ENCODE measurements around the gene ADCYAP1R1.

The ADCYAP1R1 gene

DNA sequence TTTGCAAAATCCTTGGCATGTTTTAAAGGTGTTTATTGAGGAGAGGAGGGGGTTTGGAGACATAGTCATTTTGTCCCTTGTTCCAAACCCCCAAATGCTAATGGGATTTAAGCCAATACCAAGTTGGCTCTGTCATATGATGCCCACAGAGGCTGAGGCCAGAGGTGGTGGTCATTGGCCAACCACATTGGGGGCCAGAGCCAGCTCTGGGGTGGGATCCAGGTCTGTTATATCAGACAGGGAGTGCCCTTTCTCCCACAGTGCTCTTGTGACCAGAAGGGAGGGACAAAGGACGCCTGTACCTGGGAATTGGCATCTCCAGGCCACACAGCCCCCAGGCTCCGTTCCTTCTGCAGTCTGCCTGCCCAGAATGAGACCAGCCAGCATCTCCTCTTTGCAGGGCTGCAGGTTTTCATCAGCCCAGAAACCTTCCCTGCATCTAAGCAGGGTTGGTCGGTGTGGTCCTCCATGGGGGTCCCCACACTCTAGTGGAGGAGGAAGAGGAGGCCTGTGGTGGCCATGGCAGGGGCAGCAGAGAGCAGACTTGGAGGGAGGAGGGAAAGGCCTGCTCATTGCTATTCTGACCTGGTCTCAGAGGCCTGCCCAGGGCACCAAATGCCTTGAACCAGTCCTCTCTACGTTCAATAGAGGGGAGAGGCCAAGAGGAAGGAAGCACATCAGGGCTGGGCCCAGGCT lies 17.9 kb downstream of the ADCYAP1R1 start:
- Mint-ChIP-seq H3K36me3 (ENCODE audit: low read depth) (no peaks in the 10 kb centered on the region), H3K27ac (no peak overlapping the region), H3K4me1 (ENCODE audit: low read depth) (no peaks in the 10 kb centered on the region), H3K9me3 (no peaks in the 10 kb centered on the region), H3K4me3 (no peak overlapping the region), H3K27me3 (no peaks in the 10 kb centered on the region)

DNA sequence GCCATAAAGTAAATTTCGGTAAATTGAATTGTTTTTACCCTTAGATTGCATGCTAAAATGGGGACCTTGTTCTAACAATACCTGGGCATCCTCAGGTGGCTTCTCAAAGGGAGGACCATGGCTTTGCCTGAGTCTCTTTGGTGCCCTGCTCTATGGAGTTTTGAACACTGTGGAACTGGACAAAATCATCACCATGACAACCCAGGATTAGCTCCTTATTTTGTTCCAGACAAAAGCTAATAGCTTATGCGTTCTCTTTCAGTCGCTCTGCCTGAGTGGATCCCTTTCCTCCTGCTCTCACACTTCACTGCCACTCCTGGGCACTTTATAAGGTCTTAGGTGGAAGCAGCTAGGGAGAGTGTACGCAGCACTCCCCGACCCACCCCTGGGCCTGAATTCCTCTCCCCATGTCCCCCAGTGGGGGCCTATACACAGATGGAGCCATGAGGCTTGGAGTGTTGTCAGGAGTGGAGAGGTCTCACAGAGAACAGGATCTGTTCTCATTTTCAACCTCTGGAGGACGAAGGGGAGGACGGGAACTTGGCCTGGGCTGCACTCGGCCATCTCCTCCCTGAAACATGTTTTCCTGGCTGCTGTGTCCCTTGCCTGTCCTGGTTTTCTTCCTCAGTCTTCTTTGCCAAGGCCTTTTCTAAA lies 19.0 kb downstream of the ADCYAP1R1 start:
- Mint-ChIP-seq H3K36me3 (ENCODE audit: low read depth) (no peaks in the 10 kb centered on the region), H3K9me3 (no peaks in the 10 kb centered on the region), H3K4me1 (ENCODE audit: low read depth) (no peaks in the 10 kb centered on the region), H3K4me3 (no peak overlapping the region), H3K27me3 (no peaks in the 10 kb centered on the region), H3K27ac (no peak overlapping the region)

DNA sequence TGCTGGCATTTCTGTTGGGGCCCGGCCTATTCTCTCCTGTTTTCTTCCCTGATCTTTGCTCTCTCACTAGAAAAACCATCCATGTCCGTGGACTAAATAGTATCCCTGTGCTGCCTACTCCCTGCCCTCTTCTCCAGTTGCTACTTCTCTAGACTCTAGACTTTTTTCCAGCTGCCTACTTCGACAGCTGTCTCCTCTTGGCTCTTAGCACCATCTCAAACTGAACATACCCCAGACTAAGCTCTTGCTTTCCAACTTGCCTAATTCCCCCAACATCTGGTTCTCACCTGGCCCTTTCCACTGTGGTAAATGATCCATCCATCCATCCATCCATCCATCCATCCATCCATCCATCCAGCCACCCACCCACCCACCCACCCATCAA lies 19.5 kb downstream of the ADCYAP1R1 start:
- Mint-ChIP-seq H3K4me3 (no peak overlapping the region), H3K27ac (no peak overlapping the region), H3K4me1 (ENCODE audit: low read depth) (no peaks in the 10 kb centered on the region), H3K36me3 (ENCODE audit: low read depth) (no peaks in the 10 kb centered on the region), H3K9me3 (no peaks in the 10 kb centered on the region), H3K27me3 (no peaks in the 10 kb centered on the region)

DNA sequence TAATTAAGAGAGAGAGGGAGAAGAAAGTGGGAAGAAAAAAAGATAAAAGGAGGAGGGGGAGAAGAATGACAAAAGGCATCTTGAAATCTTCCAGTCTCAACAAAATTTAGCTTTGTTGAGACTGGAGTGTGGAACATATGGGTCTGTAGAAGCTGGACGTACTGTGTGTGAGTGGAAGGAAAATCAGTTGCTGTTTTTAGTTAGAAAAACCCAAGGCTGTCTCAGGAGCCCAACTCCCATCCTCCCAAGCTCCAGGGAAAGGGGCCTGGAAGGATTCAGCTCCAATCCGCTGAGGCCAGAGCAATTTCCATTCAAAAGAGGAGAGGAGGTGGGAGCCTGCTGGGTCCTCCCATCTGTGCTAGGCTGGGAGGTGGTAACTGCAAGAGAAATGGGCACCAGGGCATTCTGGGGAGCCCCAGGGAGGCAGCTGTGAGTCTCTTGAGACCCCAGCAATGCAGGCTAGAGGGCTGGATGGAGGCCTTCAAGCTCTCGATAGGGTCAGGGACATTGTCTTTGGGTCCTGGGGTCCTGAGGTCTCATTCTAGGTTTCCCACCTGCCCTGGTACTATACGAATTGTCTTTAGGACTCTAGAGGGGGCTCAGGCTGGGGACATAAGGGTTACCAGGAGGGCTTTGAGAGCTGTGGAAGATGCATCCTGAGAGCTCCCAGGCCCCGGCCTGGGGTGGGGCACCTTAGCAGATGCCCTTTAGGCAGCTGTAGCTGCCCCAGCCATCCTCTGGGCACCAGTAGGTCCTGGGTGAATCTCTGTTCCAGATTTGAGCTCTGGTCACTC lies 21.4 kb downstream of the ADCYAP1R1 start:
- Mint-ChIP-seq H3K4me1 (ENCODE audit: low read depth) (no peaks in the 10 kb centered on the region), H3K9me3 (no peaks in the 10 kb centered on the region), H3K27ac (no peak overlapping the region), H3K27me3 (no peaks in the 10 kb centered on the region), H3K4me3 (no peak overlapping the region), H3K36me3 (ENCODE audit: low read depth) (no peaks in the 10 kb centered on the region)

DNA sequence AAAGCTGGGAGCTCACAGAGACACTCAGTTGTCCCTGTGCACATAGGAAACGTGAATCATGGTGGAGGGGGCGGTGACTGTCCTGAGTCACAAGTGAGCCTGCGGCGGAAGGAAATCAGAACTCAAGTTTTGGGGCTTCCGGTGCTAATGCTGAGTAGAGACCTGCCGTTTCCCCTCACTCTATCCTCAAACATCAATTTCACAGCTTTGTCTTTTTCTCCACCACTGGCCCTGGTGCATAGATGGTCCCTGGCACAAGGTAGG lies 21.9 kb downstream of the ADCYAP1R1 start:
- no peaks in the 10 kb centered on the region for H3K4me1 Mint-ChIP-seq (ENCODE audit: low read depth)
- no peaks in the 10 kb centered on the region for H3K36me3 Mint-ChIP-seq (ENCODE audit: low read depth)

DNA sequence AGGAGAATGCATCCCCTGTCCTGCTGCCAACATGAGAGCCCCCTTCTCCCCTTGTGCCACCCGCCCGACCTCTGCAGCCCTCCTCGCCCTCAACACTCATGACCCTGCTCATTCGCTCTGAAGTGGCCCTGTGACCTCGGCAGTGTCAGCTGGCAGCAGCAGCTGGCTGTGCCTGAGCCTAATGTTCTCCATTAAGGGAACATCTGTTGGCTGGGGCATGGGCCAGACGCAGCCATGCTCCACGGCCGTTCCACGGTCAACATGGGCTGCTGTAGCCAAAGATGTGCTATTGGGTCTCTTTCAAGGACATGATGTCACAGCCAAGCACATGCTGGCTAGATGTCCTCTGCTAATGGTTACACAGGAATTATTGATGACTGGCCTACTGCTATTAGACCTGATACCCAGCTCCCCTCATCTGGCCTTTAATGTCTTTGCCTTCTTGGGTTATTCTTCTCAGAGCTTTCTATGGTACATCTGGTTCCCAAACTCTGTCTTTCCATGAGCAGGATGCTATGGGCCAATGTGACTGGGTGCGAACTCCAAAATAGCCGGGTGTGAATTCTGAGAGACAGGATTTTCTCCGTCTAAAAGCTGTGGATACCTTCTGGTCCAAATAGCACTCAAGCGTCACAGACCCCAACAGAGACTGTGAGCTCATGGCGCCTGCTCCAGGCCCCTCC lies 22.4 kb downstream of the ADCYAP1R1 start:
- H3K4me1 Mint-ChIP-seq (ENCODE audit: low read depth) = no peaks in the 10 kb centered on the region
- no peak overlapping the region for H3K27ac Mint-ChIP-seq
- no peak overlapping the region for H3K4me3 Mint-ChIP-seq
- H3K27me3 Mint-ChIP-seq = peaks cover under 1% of the 10 kb centered on the region
- H3K36me3 Mint-ChIP-seq (ENCODE audit: low read depth) = no peaks in the 10 kb centered on the region
- no peaks in the 10 kb centered on the region for H3K9me3 Mint-ChIP-seq

More for the DNA sequence above, 21.9 kb downstream of the ADCYAP1R1 start:
- no peak overlapping the region for H3K4me3 Mint-ChIP-seq
- H3K27me3 Mint-ChIP-seq = no peaks in the 10 kb centered on the region
- no peak overlapping the region for H3K27ac Mint-ChIP-seq
- H3K9me3 Mint-ChIP-seq = no peaks in the 10 kb centered on the region

DNA sequence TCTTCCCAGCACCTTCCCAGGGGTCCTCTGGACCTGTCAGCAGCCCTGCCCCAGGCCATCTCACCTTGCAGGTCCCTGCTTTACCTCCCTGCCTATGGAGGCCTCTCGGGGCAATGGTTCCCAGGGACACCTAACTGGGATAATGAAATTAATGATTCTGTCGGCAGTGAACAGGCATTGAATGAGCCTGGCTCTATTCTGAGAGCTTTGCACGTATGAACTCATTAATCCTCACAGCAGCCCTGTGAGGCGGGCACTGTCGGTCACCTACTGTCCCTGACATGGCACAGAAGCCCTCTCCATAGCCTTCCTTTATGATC lies 22.9 kb downstream of the ADCYAP1R1 start:
- H3K27me3 Mint-ChIP-seq = peaks cover 5% of the 10 kb centered on the region
- H3K36me3 Mint-ChIP-seq (ENCODE audit: low read depth) = no peaks in the 10 kb centered on the region
- H3K9me3 Mint-ChIP-seq = no peaks in the 10 kb centered on the region

DNA sequence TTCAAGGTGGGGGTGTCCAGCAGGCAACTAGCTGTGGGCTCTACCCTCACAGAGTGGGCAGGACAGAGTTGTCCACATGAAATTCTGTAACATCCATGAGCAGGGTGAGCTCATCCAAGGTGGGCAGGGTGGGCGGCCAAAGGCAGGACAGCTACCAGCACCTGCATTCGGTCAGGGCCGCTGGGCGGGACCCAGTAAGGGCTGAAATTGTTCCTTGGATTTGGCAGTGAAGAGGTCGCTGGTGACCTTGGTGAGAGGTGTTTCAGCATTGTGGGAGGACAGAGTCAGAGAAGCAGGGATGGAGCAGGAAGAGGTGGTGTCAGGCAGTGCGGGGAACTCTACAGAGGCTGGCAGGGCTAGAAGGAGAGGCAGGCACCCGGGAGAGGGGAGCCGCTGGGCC lies 23.9 kb downstream of the ADCYAP1R1 start:
- no peaks in the 10 kb centered on the region for H3K36me3 Mint-ChIP-seq (ENCODE audit: low read depth)
- peaks cover 10% of the 10 kb centered on the region for H3K27me3 Mint-ChIP-seq
- H3K9me3 Mint-ChIP-seq = no peaks in the 10 kb centered on the region
- no peaks in the 10 kb centered on the region for H3K4me1 Mint-ChIP-seq (ENCODE audit: low read depth)
- H3K27ac Mint-ChIP-seq = no peak overlapping the region
- H3K4me3 Mint-ChIP-seq = no peak overlapping the region

More for the DNA sequence above, 22.9 kb downstream of the ADCYAP1R1 start:
- Mint-ChIP-seq H3K4me1 (ENCODE audit: low read depth) (no peaks in the 10 kb centered on the region), H3K27ac (no peak overlapping the region), H3K4me3 (no peak overlapping the region)

DNA sequence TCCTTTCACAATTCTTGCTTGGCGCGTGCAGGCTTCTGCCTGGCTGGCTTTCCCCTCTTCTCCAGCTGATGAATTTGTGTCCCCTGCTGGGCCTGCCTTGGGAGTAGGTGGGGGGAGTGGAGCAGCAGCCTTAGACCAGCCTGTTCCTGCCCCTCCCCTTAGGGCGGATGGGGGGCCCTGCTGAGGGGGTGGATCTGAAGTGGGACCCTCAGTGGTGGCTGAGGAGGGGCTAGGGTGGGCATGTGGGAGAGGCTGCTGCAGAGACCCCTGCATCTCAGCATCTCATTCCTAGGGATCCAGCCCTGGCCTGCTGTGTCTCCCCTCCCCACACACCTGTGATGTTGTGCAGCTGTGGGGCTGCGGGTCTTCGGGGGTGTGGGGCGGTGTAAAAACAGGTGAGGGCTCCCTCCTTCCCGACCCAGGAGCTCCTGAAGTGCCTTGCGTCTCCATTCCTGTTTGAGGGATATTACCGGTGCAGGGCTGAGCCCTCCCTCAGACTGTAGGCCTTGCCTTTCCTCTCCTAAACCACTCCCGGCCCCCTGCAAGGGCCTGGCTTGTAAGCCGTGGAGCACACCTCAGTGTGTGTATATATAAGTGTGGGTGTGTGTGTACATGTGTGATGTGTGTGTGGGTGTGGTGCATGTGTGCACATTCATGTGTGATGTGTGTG lies 24.7 kb downstream of the ADCYAP1R1 start:
- H3K27me3 Mint-ChIP-seq = peaks cover 17% of the 10 kb centered on the region
- no peak overlapping the region for H3K4me3 Mint-ChIP-seq
- H3K4me1 Mint-ChIP-seq (ENCODE audit: low read depth) = no peaks in the 10 kb centered on the region
- H3K36me3 Mint-ChIP-seq (ENCODE audit: low read depth) = no peaks in the 10 kb centered on the region
- H3K9me3 Mint-ChIP-seq = no peaks in the 10 kb centered on the region
- no peak overlapping the region for H3K27ac Mint-ChIP-seq

DNA sequence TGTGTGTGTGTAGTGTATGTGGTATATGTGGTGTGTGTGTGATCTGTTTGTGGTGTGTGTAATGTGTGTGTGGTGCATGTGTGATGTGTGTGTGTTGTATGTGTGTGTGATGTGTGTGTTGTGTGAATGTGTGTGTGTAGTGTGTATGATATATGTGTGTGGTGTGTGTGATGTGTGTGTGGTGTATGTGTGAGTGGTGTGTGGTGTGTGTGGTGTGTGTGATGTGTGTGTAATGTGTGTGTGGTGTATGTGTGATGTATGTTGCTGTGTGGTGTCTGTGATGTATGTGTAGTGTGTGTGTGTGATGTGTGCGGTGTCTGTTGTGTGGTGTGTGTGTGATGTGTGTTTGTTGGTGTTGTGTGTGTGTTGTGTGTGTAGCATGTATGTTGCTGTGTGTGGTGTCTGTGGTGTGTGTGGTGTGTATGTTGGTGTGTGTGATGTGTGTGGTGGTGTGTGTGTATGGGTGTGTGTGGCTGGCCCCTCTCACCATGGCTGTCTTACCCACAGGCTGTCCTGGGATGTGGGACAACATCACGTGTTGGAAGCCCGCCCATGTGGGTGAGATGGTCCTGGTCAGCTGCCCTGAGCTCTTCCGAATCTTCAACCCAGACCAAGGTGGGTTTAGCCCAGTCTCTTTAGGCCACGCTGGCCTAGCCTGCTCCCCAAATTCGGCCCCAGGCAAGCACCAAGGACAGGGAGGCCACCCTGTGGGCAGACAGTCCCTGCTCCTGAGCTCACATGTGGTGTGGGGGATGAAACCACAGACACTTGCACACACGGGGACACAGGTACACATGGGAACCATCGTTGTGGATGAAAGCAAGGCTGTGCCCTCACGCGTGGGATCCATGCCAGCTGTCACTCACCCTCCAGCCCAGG lies 25.6 kb downstream of the ADCYAP1R1 start:
- Mint-ChIP-seq H3K4me1 (ENCODE audit: low read depth) (no peaks in the 10 kb centered on the region), H3K9me3 (no peaks in the 10 kb centered on the region), H3K36me3 (ENCODE audit: low read depth) (no peaks in the 10 kb centered on the region), H3K4me3 (no peak overlapping the region), H3K27me3 (peaks cover 25% of the 10 kb centered on the region), H3K27ac (no peak overlapping the region)

DNA sequence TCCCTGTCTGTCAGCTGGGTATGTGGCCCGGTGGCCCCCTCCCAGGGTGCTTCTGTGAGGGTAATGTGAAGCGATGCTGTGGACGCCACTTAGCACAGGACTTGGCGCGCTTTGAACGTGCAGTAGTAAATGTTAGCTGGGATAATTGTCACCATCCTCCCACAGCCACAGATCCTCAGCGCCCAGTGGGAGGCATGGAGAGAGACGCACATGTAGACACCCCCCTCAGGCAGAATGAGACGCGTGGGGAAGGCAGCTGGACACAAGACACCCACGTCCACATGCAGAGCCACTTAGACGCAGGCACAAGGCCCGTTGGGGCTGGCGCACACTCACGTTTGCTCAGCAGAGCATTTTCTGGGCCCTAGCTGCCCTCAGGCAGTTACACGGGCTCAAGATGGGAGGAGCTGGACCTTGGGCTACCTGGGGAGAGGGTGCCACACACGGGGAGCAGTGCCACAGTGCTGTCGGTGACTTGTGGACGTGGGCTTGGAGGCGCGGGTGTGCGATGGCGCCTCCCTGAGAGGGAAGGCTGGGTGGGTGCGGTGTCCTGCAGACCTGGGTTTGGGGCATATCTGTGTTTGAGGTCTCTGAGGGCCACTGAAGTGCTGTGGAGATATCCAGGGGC lies 26.4 kb downstream of the ADCYAP1R1 start:
- H3K36me3 Mint-ChIP-seq (ENCODE audit: low read depth) = no peaks in the 10 kb centered on the region
- peaks cover 29% of the 10 kb centered on the region for H3K27me3 Mint-ChIP-seq
- no peak overlapping the region for H3K27ac Mint-ChIP-seq
- no peak overlapping the region for H3K4me3 Mint-ChIP-seq
- no peaks in the 10 kb centered on the region for H3K4me1 Mint-ChIP-seq (ENCODE audit: low read depth)
- H3K9me3 Mint-ChIP-seq = no peaks in the 10 kb centered on the region

DNA sequence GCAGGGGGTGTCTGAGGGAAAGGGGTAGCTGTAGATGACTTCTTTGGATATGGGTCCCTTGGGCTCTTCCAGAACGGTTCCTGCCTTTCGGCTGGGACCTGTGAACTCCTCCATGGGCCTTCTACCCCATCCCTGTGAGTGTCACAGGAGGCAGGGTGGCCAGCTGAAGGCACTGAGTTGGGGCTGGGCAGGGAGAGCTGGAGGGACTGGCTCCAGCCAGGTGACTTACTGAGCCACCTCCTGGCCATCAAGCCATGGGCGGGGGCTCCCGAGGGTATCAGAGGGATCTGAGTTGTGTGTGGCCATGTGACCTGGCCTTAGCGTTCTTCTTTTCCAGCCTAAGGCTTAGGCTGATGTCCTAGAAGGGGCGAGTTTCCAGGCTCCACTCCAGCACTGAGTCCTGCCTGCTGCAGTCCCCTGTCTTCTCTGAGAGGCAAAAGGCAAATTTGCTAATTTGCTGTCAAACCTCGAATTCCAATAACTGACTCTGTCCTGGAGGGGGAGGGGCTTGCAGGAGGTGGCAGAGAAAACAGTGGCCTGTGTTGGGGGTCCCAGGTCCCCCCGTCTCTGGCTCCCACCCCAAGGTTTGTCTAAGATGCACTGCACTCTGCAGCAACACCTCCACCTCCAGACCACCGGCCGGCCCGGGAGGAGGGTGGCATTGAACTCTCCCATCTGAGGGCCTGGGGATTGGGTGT lies 27.2 kb downstream of the ADCYAP1R1 start:
- no peak overlapping the region for H3K27ac Mint-ChIP-seq
- H3K4me1 Mint-ChIP-seq (ENCODE audit: low read depth) = no peaks in the 10 kb centered on the region
- H3K36me3 Mint-ChIP-seq (ENCODE audit: low read depth) = no peaks in the 10 kb centered on the region
- no peaks in the 10 kb centered on the region for H3K9me3 Mint-ChIP-seq
- peaks cover 29% of the 10 kb centered on the region for H3K27me3 Mint-ChIP-seq
- H3K4me3 Mint-ChIP-seq = no peak overlapping the region

DNA sequence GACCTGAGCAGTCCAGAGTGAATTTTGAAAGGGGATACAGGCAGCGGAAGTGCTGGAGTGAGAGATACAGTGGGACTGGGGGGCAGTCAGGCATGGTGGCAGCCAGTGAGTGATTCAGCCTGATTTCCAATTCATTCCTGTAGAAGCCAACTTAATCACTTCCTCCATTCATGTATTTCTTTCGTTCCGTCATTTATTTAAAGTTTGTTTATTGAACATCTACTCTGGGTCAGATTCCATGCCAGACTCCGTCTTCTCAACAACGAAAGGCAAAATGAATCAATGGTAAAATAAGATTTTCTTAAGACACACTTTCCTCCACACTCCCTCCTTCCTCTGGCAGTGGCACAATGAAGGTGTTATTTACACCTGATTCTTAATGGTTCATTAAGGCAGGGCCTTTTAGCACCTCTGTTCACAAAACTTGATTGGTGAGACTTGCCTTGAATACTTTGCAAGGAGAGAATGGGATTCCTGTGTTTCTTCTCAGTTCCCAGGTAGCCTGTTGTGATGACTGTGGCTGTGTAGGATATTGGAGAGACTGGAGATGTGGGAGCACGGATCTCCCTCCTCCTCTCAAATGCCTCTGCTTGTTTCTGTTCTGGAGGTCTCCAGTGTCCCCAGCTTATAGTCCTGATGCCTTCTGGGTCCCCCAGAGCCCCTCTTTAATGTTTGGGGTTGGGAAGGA lies 27.9 kb downstream of the ADCYAP1R1 start:
- Mint-ChIP-seq H3K9me3 (no peaks in the 10 kb centered on the region), H3K27me3 (peaks cover 29% of the 10 kb centered on the region), H3K4me3 (no peak overlapping the region), H3K36me3 (ENCODE audit: low read depth) (no peaks in the 10 kb centered on the region), H3K27ac (no peak overlapping the region), H3K4me1 (ENCODE audit: low read depth) (no peaks in the 10 kb centered on the region)

Data from stimulated activated naive CD8-positive, alpha-beta T cell treated with anti-CD3 and anti-CD28 coated beads, Interleukin-15, Interleukin-2, amounts not matched to agents 100 ng/mL and 50 ng/mL, for 24 hours (primary cell).